H1 (cell line): ENCODE results near the gene OR10C1. TPM values are rescaled to one million over a fixed set of nuclear protein-coding genes. Genes with fewer than 3 reads are reported as not detected.

Experiments used
- CTCF ChIA-PET: fragments of 300-600 bp; sonication (Branson Sonifier 250); formaldehyde crosslinking; loops from one replicate; lab custom pipeline; 2021; ENCODE audit not compliant: partially characterized antibody; lab: Charles Lee
- POLR2A ChIA-PET: fragments of 300-600 bp; sonication (Branson Sonifier 250); formaldehyde crosslinking; loops from one replicate; lab custom pipeline; 2021; ENCODE audit warnings: inconsistent platforms; ENCODE audit not compliant: partially characterized antibody; lab: Charles Lee
- DNase-seq, 2 experiments: peaks; one replicate each; pipeline versions ENCODE4 v3.0.0 to v3.0.0-alpha.2; 2010 to 2022; ENCODE audit warnings: low spot score in 2 of 2, low read depth in 1 of 2, mixed read lengths in 1 of 2
- FAIRE-seq: peaks from 2 replicates; lab custom pipeline; 2011; peaks lifted over from hg19 to GRCh38; lab: Jason Lieb, UNC
- H2AFZ ChIP-seq: 2 replicates; pipeline ENCODE4 v1.8.1; 2012; ENCODE audit warnings: low read length, inconsistent platforms
- H2AK5ac ChIP-seq: 2 replicates; pipeline ENCODE4 v1.6.1; 2013; ENCODE audit warnings: low read depth, low read length
- H2BK120ac ChIP-seq: replicated peaks from 2 replicates; pipeline ENCODE3; 2013; ENCODE audit warnings: low read depth, low read length, inconsistent platforms
- H2BK12ac ChIP-seq: 2 replicates; pipeline ENCODE4 v1.6.1; 2013; ENCODE audit warnings: low read depth, low read length
- H2BK15ac ChIP-seq: 2 replicates; pipeline ENCODE4 v1.6.1; 2013; ENCODE audit warnings: low read length
- H2BK20ac ChIP-seq: 2 replicates; pipeline ENCODE4 v1.6.1; 2013; ENCODE audit warnings: low read length
- H2BK5ac ChIP-seq: 2 replicates; pipeline ENCODE4 v1.6.1; 2013; ENCODE audit warnings: low read depth, low read length
- H3K14ac ChIP-seq: 2 replicates; pipeline ENCODE4 v1.6.1; 2013; ENCODE audit warnings: inconsistent platforms; ENCODE audit not compliant: insufficient read length
- H3K18ac ChIP-seq: 2 replicates; pipeline ENCODE4 v1.6.1; 2013; ENCODE audit warnings: low read length; ENCODE audit errors: extremely low read depth
- H3K23ac ChIP-seq: 2 replicates; pipeline ENCODE4 v1.6.1; 2013; ENCODE audit warnings: inconsistent platforms; ENCODE audit not compliant: insufficient read length
- H3K23me2 ChIP-seq: 2 replicates; pipeline ENCODE4 v1.6.1; 2013; ENCODE audit warnings: low read depth, low read length
- H3K27ac ChIP-seq: 2 replicates; pipeline ENCODE4 v1.6.1; 2011; ENCODE audit warnings: low read depth, low read length, inconsistent platforms
- H3K27me3 ChIP-seq, 4 experiments: replicated peaks in 1 of 4; 1 replicate in 1 of 4; 2 replicates in 3 of 4; pipeline versions ENCODE4 v1.6.1 to v1.8.1; 2011 to 2013; ENCODE audit warnings: low read length in 3 of 4, mild to moderate bottlenecking in 3 of 4, inconsistent platforms in 2 of 4, mixed read lengths in 2 of 4, moderate library complexity in 1 of 4; ENCODE audit not compliant: control insufficient read depth in 3 of 4, insufficient read depth in 3 of 4; ENCODE audit errors: extremely low read depth in 1 of 4
- H3K36me3 ChIP-seq, 4 experiments: 2 replicates each; pipeline versions ENCODE4 v1.6.1 to v1.8.1; 2011 to 2013; ENCODE audit warnings: mild to moderate bottlenecking in 4 of 4, low read length in 3 of 4, moderate library complexity in 2 of 4, control low read depth in 1 of 4, inconsistent platforms in 1 of 4; ENCODE audit not compliant: insufficient read depth in 4 of 4, control insufficient read depth in 2 of 4
- H3K4ac ChIP-seq: replicated peaks from 2 replicates; pipeline ENCODE3; 2013; ENCODE audit warnings: low read length, low read depth, mixed read lengths, inconsistent platforms; ENCODE audit not compliant: insufficient read length
- H3K4me1 ChIP-seq, 4 experiments: replicated peaks in 1 of 4; 1 replicate in 1 of 4; 2 replicates in 3 of 4; pipeline versions ENCODE4 v1.6.1 to v1.8.1; 2011 to 2013; ENCODE audit warnings: low read length in 3 of 4, inconsistent platforms in 2 of 4, mixed read lengths in 1 of 4; ENCODE audit not compliant: insufficient read depth in 4 of 4, control insufficient read depth in 3 of 4
- H3K4me2 ChIP-seq, 2 experiments: 2 replicates each; pipeline versions ENCODE4 v1.6.1 to v1.8.1; 2011 to 2013; ENCODE audit warnings: low read depth in 2 of 2, low read length in 2 of 2, control low read depth in 1 of 2, inconsistent platforms in 1 of 2, mild to moderate bottlenecking in 1 of 2; ENCODE audit not compliant: insufficient read depth in 1 of 2
- H3K4me3 ChIP-seq, 4 experiments: fragments of 200-600, 300-600 bp in 1 of 4; sonication (generic), shearing (Covaris generic), sonication (Bioruptor Twin) in 1 of 4; 2 replicates each; pipeline versions ENCODE4 v1.5.1 to v1.8.1; 2011 to 2016; ENCODE audit warnings: low read length in 4 of 4, low read depth in 3 of 4, control low read depth in 2 of 4, inconsistent platforms in 2 of 4, mild to moderate bottlenecking in 2 of 4, mixed read lengths in 1 of 4, moderate library complexity in 1 of 4; ENCODE audit not compliant: insufficient read depth in 2 of 4; ENCODE audit errors: extremely low read depth in 1 of 4
- H3K56ac ChIP-seq: replicated peaks from 2 replicates; pipeline ENCODE3; 2013; ENCODE audit warnings: low read depth, mild to moderate bottlenecking, mixed read lengths, low read length, inconsistent platforms; ENCODE audit not compliant: insufficient read length
- H3K79me1 ChIP-seq: 2 replicates; pipeline ENCODE4 v1.6.1; 2013; ENCODE audit warnings: low read depth, low read length, control low read depth
- H3K79me2 ChIP-seq, 2 experiments: 2 replicates each; pipeline versions ENCODE4 v1.6.1 to v1.8.1; 2012 to 2013; ENCODE audit warnings: low read length in 2 of 2, mild to moderate bottlenecking in 2 of 2, inconsistent platforms in 1 of 2; ENCODE audit not compliant: insufficient read depth in 2 of 2, control insufficient read depth in 1 of 2
- H3K9ac ChIP-seq, 4 experiments: replicated peaks in 1 of 4; 1 replicate in 1 of 4; 2 replicates in 3 of 4; pipeline versions ENCODE4 v1.6.1 to v1.8.1; 2011 to 2013; ENCODE audit warnings: low read depth in 3 of 4, low read length in 3 of 4, control low read depth in 2 of 4, mild to moderate bottlenecking in 2 of 4, moderate library complexity in 2 of 4, inconsistent platforms in 1 of 4; ENCODE audit errors: extremely low read depth in 1 of 4
- H3K9me3 ChIP-seq, 2 experiments: 2 replicates each; pipeline versions ENCODE4 v1.6.1 to v1.8.1; 2012 to 2013; ENCODE audit warnings: mild to moderate bottlenecking in 2 of 2, moderate library complexity in 2 of 2, control low read depth in 1 of 2, inconsistent platforms in 1 of 2, low read depth in 1 of 2, low read length in 1 of 2, mixed read lengths in 1 of 2; ENCODE audit not compliant: insufficient read depth in 2 of 2
- H4K20me1 ChIP-seq, 2 experiments: replicated peaks in 1 of 2; 2 replicates each; pipeline versions ENCODE3 to v1.8.1; 2011 to 2013; ENCODE audit warnings: inconsistent platforms in 2 of 2, low read length in 2 of 2, mild to moderate bottlenecking in 1 of 2; ENCODE audit not compliant: insufficient read depth in 2 of 2, control insufficient read depth in 1 of 2
- H4K5ac ChIP-seq: 2 replicates; pipeline ENCODE4 v1.6.1; 2013; ENCODE audit warnings: low read length, low read depth, mixed read lengths, inconsistent platforms; ENCODE audit not compliant: insufficient read length
- H4K8ac ChIP-seq: 2 replicates; pipeline ENCODE4 v1.8.0; 2013; ENCODE audit warnings: mild to moderate bottlenecking, moderate library complexity, low read length, inconsistent platforms; ENCODE audit not compliant: insufficient read depth; ENCODE audit errors: extremely low read depth
- H4K91ac ChIP-seq: replicated peaks from 2 replicates; pipeline ENCODE3; 2013; ENCODE audit warnings: low read length, mixed read lengths, inconsistent platforms; ENCODE audit not compliant: insufficient read length
- CTBP2 ChIP-seq: IDR thresholded peaks from 2 replicates; pipeline ENCODE4 v1.7.0; 2011; ENCODE audit warnings: borderline replicate concordance, mild to moderate bottlenecking, moderate library complexity, mixed read lengths, low read length; ENCODE audit not compliant: insufficient read depth, insufficient read length
- POU5F1 ChIP-seq: IDR thresholded peaks from 2 replicates; pipeline ENCODE4 v1.6.1; 2011; ENCODE audit warnings: low read depth, mild to moderate bottlenecking, low read length, moderate library complexity
- SP4 ChIP-seq: IDR thresholded peaks from 2 replicates; pipeline ENCODE4 v1.6.1; 2012; ENCODE audit warnings: low read length, inconsistent platforms
- USF2 ChIP-seq: IDR thresholded peaks from 2 replicates; pipeline ENCODE4 v1.6.1; 2011; ENCODE audit warnings: low read length, improper control_type of control experiment
- WGBS, 2 experiments: shearing (Covaris generic) in 1 of 2; methylation state at CpG; one replicate each; pipeline versions ENCODE4 v1.1.6 to v1.1.7; 2013 to 2015; ENCODE audit warnings: low lambda C conversion rate in 2 of 2, mixed read lengths in 2 of 2, inconsistent platforms in 1 of 2, low coverage in 1 of 2, missing lambda C conversion rate in 1 of 2; ENCODE audit not compliant: insufficient replicate concordance in 2 of 2, insufficient coverage in 1 of 2, insufficient read length in 1 of 2; ENCODE audit errors: extremely low coverage in 1 of 2, missing lambda C conversion rate in 1 of 2; 5-methylcytosine and 5-hydroxymethylcytosine counted together
- polyA plus RNA-seq, 7 experiments: library from polyadenylated mRNA; depleted of rRNA in 3 of 7; stranded (reverse) in 5 of 7; unstranded in 2 of 7; fragments of >200 nt in 5 of 7; fragments of 200-250 nt in 2 of 7; gene quantifications; 1 replicate in 5 of 7; 2 replicates in 1 of 7; 4 replicates in 1 of 7; pipeline versions ENCODE4 v1.2.1 to v1.2.3, GENCODE V29; 2011 to 2013; ENCODE audit warnings: missing spikeins in 2 of 7, mixed read lengths in 2 of 7
- total RNA-seq: library from RNA; stranded (reverse); fragmentation: NEBNext Ultra II Directional; extraction: Animal tissue kit (Norgen Biotek cat#: 25700); gene quantifications from 2 replicates; pipeline ENCODE4 v1.2.1, GENCODE V29; 2021

Gene OR10C1
- total and polyA plus RNA-seq, 2 of the 8 experiments (the other 6 are each of a cell fraction or from before 2014, with no cell fraction given), result not detected

GRCh38 chr6:29424575-29424974 lies 14.5 kb upstream of the OR10C1 start:
- no peak overlapping the region for H2BK120ac ChIP-seq
- no peak overlapping the region for H3K9ac ChIP-seq
- no peaks in the 10 kb centered on the region for H3K79me2 ChIP-seq
- H4K91ac ChIP-seq, result no peak overlapping the region
- ChIA-PET CTCF (interaction anchor here (1.5 to 2.5 kb wide), 2 partner anchors 43 to 164 kb away, joined by 3 to 13 read pairs; no protein-coding TSS in a partner anchor), POLR2A (interaction anchor here (1.2 to 1.6 kb wide), 2 partner anchors 19 to 23 kb away, joined by 3 read pairs; no protein-coding TSS in a partner anchor)
- H2AK5ac ChIP-seq, result no peak overlapping the region
- no peak overlapping the region for H2BK12ac ChIP-seq
- no peak overlapping the region for H3K23ac ChIP-seq
- no peak overlapping the region for H3K18ac ChIP-seq
- no peak overlapping the region for H2AFZ ChIP-seq
- DNase-seq (no peak), FAIRE-seq (no peak)
- H3K36me3 ChIP-seq, result no peaks in the 10 kb centered on the region
- H3K9me3 ChIP-seq, result 0 out of 4 replicates have a peak, but pooled peaks cover 0 to 3% of the 10 kb centered on the region in 2 experiments
- no peak overlapping the region for H2BK15ac ChIP-seq
- H3K4me3 ChIP-seq, result no peak overlapping the region
- no peak overlapping the region for H3K56ac ChIP-seq
- H3K79me1 ChIP-seq, result no peaks in the 10 kb centered on the region
- H3K4me1 ChIP-seq, result no peaks in the 10 kb centered on the region
- TF ChIP-seq USF2 (no peak), SP4 (no peak), POU5F1 (no peak), CTBP2 (no peak)
- H3K4ac ChIP-seq, result no peak overlapping the region
- H4K8ac ChIP-seq, result no peak overlapping the region
- no peak overlapping the region for H2BK20ac ChIP-seq
- H4K20me1 ChIP-seq, result no peaks in the 10 kb centered on the region
- H3K27me3 ChIP-seq, result no peaks in the 10 kb centered on the region
- no peak overlapping the region for H2BK5ac ChIP-seq
- H3K14ac ChIP-seq, result no peak overlapping the region
- H3K4me2 ChIP-seq, result no peak overlapping the region
- no peak overlapping the region for H3K27ac ChIP-seq
- no peaks in the 10 kb centered on the region for H3K23me2 ChIP-seq
- 84% methylated on average over 2 of the region's 2 CpGs; no CpG with 5 or more reads in 1 of the 2 experiments for WGBS, 2 experiments
- no peak overlapping the region for H4K5ac ChIP-seq
